Common myeloid progenitor, CD34-positive (primary cell): ENCODE results near the gene CACNB4.

Experiments used
- CTCF ChIA-PET: fragments of 350-600 bp; sonication (Branson Sonifier 250); formaldehyde crosslinking; loops from one replicate; lab custom pipeline; 2021; ENCODE audit warnings: antibody characterized with exemption; lab: Charles Lee
- POLR2A ChIA-PET: fragments of 350-600 bp; sonication (Branson Sonifier 250); formaldehyde crosslinking; loops from one replicate; lab custom pipeline; 2021; ENCODE audit warnings: antibody characterized with exemption; lab: Charles Lee
- DNase-seq, 3 donors: peaks; one replicate each; pipeline versions ENCODE4 v3.0.0 to v3.0.0-alpha.2; 2013
- H3K27ac ChIP-seq, 2 experiments: 1 replicate in 1 of 2; 2 replicates in 1 of 2; pipeline ENCODE4 v1.7.0; 2013; ENCODE audit warnings: inconsistent platforms in 2 of 2, low read length in 2 of 2, mild to moderate bottlenecking in 2 of 2, low read depth in 1 of 2, moderate library complexity in 1 of 2; ENCODE audit not compliant: severe bottlenecking in 2 of 2, insufficient read depth in 1 of 2, poor library complexity in 1 of 2
- H3K27me3 ChIP-seq, 5 experiments: replicated peaks in 2 of 5; 1 replicate in 3 of 5; 2 replicates in 2 of 5; pipeline versions ENCODE4 v1.6.1 to v1.7.0; 2013; ENCODE audit warnings: low read length in 4 of 5, mild to moderate bottlenecking in 2 of 5, moderate library complexity in 2 of 5, inconsistent platforms in 1 of 5; ENCODE audit not compliant: insufficient read depth in 5 of 5, control insufficient read depth in 4 of 5
- H3K36me3 ChIP-seq, 4 experiments: 1 replicate in 2 of 4; 2 replicates in 2 of 4; pipeline versions ENCODE4 v1.6.1 to v1.7.0; 2013; ENCODE audit warnings: low read length in 3 of 4, control low read depth in 1 of 4, mild to moderate bottlenecking in 1 of 4; ENCODE audit not compliant: control insufficient read depth in 4 of 4, insufficient read depth in 4 of 4
- H3K4me1 ChIP-seq, 4 experiments: 1 replicate in 3 of 4; 2 replicates in 1 of 4; pipeline versions ENCODE4 v1.6.1 to v1.7.1; 2013; ENCODE audit warnings: low read length in 3 of 4, mild to moderate bottlenecking in 3 of 4, control low read depth in 1 of 4, inconsistent platforms in 1 of 4, moderate library complexity in 1 of 4; ENCODE audit not compliant: control insufficient read depth in 4 of 4, insufficient read depth in 4 of 4; ENCODE audit errors: control extremely low read depth in 1 of 4
- H3K4me3 ChIP-seq, 7 experiments: 1 replicate in 4 of 7; 2 replicates in 3 of 7; pipeline versions ENCODE4 v1.5.1 to v1.7.0; 2013; ENCODE audit warnings: mild to moderate bottlenecking in 7 of 7, low read length in 6 of 7, moderate library complexity in 6 of 7, inconsistent platforms in 2 of 7, low read depth in 2 of 7, control low read depth in 1 of 7; ENCODE audit not compliant: insufficient read depth in 4 of 7, control insufficient read depth in 1 of 7; ENCODE audit errors: extremely low read depth in 1 of 7
- H3K9me3 ChIP-seq, 5 experiments: 1 replicate in 4 of 5; 2 replicates in 1 of 5; pipeline versions ENCODE4 v1.6.1 to v1.7.1; 2013; ENCODE audit warnings: low read length in 4 of 5, mild to moderate bottlenecking in 2 of 5, inconsistent platforms in 1 of 5, low read depth in 1 of 5, moderate library complexity in 1 of 5; ENCODE audit not compliant: control insufficient read depth in 4 of 5, insufficient read depth in 2 of 5; ENCODE audit errors: control extremely low read depth in 1 of 5
- WGBS: methylation state at CpG from one replicate; pipeline ENCODE4 v1.1.5; 2013; ENCODE audit not compliant: insufficient coverage; 5-methylcytosine and 5-hydroxymethylcytosine counted together

Gene CACNB4

DNA sequence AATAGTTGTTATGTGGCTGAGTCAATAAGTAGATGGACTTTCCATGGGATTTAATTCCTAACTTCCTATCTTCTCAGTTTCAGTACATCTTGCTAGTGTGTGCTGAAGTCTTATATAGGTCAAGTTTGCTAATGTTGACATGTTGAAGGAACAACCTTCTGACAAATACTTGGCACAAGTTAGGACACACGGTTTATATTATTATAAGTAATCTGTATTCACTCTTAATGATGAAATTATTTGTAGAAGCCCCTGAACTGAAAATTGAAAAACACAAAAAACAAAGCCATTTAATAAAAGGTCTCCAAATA is 289.8 kb downstream of the CACNB4 start:
- Histone ChIP-seq H3K4me3 (no peak overlapping the region), H3K36me3 (peaks cover 16 to 62% (median 33%) of the 10 kb centered on the region in 4 experiments), H3K27ac (no peak overlapping the region), H3K4me1 (peaks cover 0 to 6% (median 1%) of the 10 kb centered on the region in 4 experiments), H3K27me3 (no peaks in the 10 kb centered on the region), H3K9me3 (peaks cover 0 to 8% (median 4%) of the 10 kb centered on the region in 5 experiments)
- POLR2A ChIA-PET, result no interaction called here
- no peak for DNase-seq
- WGBS, result no CpG with 5 or more reads among the region's 1 CpG
- CTCF ChIA-PET, result no interaction called here

GRCh38 chr2:151808258-151809072 is 290.4 kb downstream of the CACNB4 start:
- no peak overlapping the region for H3K4me3 ChIP-seq
- CTCF ChIA-PET, result interaction anchor here (1.3 to 1.8 kb wide), 2 partner anchors 26 to 144 kb away, joined by 3 to 6 read pairs; no protein-coding TSS in a partner anchor
- peaks cover 18 to 60% (median 30%) of the 10 kb centered on the region in 4 experiments for H3K36me3 ChIP-seq
- peak; percentile 31 to 60 (median 51) for DNase-seq
- H3K27me3 ChIP-seq, result no peaks in the 10 kb centered on the region
- POLR2A ChIA-PET, result no interaction called here
- 86% methylated on average over 3 of the region's 5 CpGs for WGBS
- H3K9me3 ChIP-seq, result peaks cover 0 to 8% (median 4%) of the 10 kb centered on the region in 5 experiments
- H3K27ac ChIP-seq, result no peak overlapping the region
- H3K4me1 ChIP-seq, result peaks cover 0 to 6% (median 1%) of the 10 kb centered on the region in 4 experiments

DNA sequence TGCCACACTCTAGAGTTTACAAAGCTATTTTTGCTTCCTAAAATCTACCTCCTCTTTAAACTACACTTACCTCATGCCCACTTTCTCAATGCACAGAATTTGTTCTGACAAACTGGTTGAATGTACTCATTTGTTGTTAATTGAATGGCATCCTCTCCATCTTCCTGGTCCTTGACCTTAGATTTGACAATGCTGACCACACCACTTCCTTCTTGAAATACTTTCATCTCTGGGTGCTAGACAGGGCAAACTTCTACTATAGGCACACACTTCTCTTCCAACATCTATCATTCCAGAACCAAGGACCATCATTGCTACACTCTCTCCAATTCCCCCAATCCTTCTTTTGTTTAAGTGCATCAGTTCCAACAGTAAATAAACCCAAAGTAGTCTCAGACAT is 292.9 kb downstream of the CACNB4 start:
- POLR2A ChIA-PET, result interaction anchor here (0.6 kb wide), 1 partner anchor 109 kb away, joined by 3 read pairs; no protein-coding TSS in a partner anchor

GRCh38 chr2:151805343-151805742 is 293.5 kb downstream of the CACNB4 start:
- Histone ChIP-seq H3K27me3 (no peaks in the 10 kb centered on the region), H3K9me3 (no peaks in the 10 kb centered on the region), H3K4me3 (no peak overlapping the region), H3K27ac (no peak overlapping the region), H3K36me3 (peaks cover 7 to 43% (median 16%) of the 10 kb centered on the region in 4 experiments), H3K4me1 (peaks cover 0 to 6% (median 1%) of the 10 kb centered on the region in 4 experiments)
- ChIA-PET CTCF (interaction anchor here (1.1 to 1.2 kb wide), 3 partner anchors 16 to 48 kb away, joined by 3 to 4 read pairs (median 3); no protein-coding TSS in a partner anchor), POLR2A (interaction anchor here (0.6 kb wide), 1 partner anchor 108 kb away, joined by 3 read pairs; no protein-coding TSS in a partner anchor)
- DNase-seq, result no peak
- no CpG with 5 or more reads among the region's 1 CpG for WGBS

More for the DNA sequence above, 292.9 kb downstream of the CACNB4 start:
- no peak overlapping the region for H3K4me3 ChIP-seq
- peaks cover 0 to 1% (median 0%) of the 10 kb centered on the region in 5 experiments for H3K9me3 ChIP-seq
- CTCF ChIA-PET, result interaction anchor here (1.1 to 1.7 kb wide), 5 partner anchors 12 to 47 kb away, joined by 3 to 15 read pairs (median 4); partner anchors contain the start of gene ARL5A
- no peak for DNase-seq
- no peak overlapping the region for H3K27ac ChIP-seq
- H3K36me3 ChIP-seq, result peaks cover 10 to 45% (median 20%) of the 10 kb centered on the region in 4 experiments
- no peaks in the 10 kb centered on the region for H3K27me3 ChIP-seq
- H3K4me1 ChIP-seq, result peaks cover 0 to 6% (median 1%) of the 10 kb centered on the region in 4 experiments

DNA sequence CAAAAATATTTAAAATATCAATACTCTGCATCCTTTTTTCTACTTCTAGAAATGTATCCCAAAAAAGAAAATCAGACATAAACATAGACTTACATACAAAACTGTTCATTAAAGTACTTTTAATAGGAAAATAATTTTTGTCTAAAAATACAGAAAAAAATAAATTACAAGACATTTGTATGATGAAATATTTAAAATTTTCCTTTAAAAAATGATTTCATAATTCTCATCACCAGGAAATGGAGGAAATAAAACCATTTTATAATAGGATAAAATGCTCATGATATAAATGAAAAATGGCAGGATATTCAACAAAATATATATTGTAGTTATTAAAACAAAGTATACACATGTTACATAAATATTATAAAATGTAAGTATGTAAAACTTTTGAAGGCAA is 295.0 kb downstream of the CACNB4 start:
- Histone ChIP-seq H3K4me1 (peaks cover 0 to 6% (median 1%) of the 10 kb centered on the region in 4 experiments), H3K4me3 (no peak overlapping the region), H3K36me3 (peaks cover 5 to 49% (median 15%) of the 10 kb centered on the region in 4 experiments), H3K27ac (no peak overlapping the region), H3K9me3 (no peaks in the 10 kb centered on the region), H3K27me3 (no peaks in the 10 kb centered on the region)
- no peak for DNase-seq
- ChIA-PET POLR2A (no interaction called here), CTCF (interaction anchor here (0.6 kb wide), 1 partner anchor 312 kb away, joined by 3 read pairs; no protein-coding TSS in a partner anchor)

GRCh38 chr2:151802315-151802714 is 296.5 kb downstream of the CACNB4 start:
- Histone ChIP-seq H3K4me3 (no peak overlapping the region), H3K4me1 (peaks cover 0 to 6% (median 1%) of the 10 kb centered on the region in 4 experiments), H3K27me3 (no peaks in the 10 kb centered on the region), H3K9me3 (no peaks in the 10 kb centered on the region), H3K27ac (no peak overlapping the region), H3K36me3 (peaks cover 5 to 44% (median 15%) of the 10 kb centered on the region in 4 experiments)
- no CpG with 5 or more reads among the region's 2 CpGs for WGBS
- ChIA-PET CTCF (interaction anchor here (0.7 kb wide), 1 partner anchor 179 kb away, joined by 3 read pairs; no protein-coding TSS in a partner anchor), POLR2A (no interaction called here)
- DNase-seq, result no peak

GRCh38 chr2:151799886-151800292 is 299.0 kb downstream of the CACNB4 start:
- DNase-seq, result peak in 1 of 3 donors; percentile 6
- CTCF ChIA-PET, result no interaction called here

More at GRCh38 chr2:151799886-151800292, 299.0 kb downstream of the CACNB4 start:
- WGBS, result 83% methylated on average over 1 of the region's 3 CpGs
- Histone ChIP-seq H3K27ac (no peak overlapping the region), H3K4me1 (no peaks in the 10 kb centered on the region), H3K4me3 (no peak overlapping the region), H3K9me3 (no peaks in the 10 kb centered on the region), H3K36me3 (peaks cover 2 to 26% (median 9%) of the 10 kb centered on the region in 4 experiments), H3K27me3 (no peaks in the 10 kb centered on the region)
- POLR2A ChIA-PET, result no interaction called here
